ENCODE measurements around the gene PELI2.
"Not testable (repeated sequence)": the region's sequence is repeated elsewhere in the genome, so short reads cannot be mapped to it uniquely, and the experiment has no call there.

PELI2 gene

DNA sequence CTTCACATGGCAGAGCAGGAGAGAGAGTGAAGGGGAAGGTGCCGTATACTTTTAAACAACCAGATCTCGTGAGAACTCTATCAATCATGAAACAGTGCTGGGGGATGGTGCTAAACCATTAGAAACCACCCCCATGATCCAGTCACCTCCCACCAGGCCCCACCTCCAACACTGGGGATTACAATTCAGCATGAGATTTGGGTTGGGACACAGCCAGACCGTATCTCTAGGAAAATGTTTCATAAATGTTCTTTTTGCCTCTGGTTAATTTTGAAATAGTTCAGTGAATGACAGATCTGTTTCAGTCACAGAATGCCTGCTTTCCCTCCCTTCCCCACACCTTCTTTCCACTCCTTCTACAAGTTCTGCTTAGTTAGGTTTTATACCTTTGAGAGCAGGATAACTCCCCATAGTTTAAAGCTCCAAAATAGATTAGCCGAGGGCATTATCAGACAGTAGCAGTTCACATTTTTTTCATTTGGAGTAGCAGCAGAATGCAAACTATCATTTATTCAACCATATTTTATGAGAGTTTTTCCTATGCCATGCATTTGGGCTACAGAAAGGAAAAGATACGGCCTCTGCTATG, 27.1 kb downstream of the PELI2 start:
- no peak for DNase-seq

DNA sequence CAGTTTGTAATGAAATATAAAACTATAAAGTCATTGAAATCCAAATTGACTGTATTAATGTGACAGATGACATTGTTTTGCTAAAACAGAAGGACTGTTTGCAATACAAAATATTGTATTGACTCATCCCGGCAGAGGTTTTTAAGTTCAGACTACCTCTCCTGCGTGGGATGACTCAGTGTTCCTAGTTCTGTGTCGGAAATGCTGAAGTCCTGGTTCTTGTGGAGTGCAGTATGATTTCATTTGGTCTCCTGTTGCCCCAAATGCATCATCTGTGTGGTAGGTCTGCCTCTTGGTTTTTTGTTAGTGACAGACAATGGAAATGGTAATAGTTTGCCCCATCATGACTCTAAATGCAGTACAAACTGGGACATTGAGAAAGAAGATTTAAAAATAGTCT, 27.8 kb downstream of the PELI2 start:
- DNase-seq, result no peak

DNA sequence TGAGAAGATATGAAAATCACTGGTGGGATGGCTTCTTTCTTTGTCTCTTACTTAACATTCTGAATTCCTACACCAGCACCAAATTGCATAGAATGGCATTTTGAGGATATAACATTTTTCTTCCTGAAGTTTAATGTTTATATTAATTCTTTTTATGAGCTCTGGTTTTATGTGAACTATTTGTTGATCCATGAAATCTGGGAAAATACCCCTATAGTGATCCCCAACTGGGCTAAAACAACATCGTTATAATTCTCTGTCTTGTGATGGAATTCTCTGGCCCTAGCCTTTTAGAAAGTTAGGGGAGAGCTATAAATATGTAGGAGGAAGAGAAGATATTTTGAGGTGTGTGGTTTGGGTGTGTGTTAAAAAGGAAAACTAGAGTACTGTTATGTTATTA, 29.2 kb downstream of the PELI2 start:
- no peak for DNase-seq

DNA sequence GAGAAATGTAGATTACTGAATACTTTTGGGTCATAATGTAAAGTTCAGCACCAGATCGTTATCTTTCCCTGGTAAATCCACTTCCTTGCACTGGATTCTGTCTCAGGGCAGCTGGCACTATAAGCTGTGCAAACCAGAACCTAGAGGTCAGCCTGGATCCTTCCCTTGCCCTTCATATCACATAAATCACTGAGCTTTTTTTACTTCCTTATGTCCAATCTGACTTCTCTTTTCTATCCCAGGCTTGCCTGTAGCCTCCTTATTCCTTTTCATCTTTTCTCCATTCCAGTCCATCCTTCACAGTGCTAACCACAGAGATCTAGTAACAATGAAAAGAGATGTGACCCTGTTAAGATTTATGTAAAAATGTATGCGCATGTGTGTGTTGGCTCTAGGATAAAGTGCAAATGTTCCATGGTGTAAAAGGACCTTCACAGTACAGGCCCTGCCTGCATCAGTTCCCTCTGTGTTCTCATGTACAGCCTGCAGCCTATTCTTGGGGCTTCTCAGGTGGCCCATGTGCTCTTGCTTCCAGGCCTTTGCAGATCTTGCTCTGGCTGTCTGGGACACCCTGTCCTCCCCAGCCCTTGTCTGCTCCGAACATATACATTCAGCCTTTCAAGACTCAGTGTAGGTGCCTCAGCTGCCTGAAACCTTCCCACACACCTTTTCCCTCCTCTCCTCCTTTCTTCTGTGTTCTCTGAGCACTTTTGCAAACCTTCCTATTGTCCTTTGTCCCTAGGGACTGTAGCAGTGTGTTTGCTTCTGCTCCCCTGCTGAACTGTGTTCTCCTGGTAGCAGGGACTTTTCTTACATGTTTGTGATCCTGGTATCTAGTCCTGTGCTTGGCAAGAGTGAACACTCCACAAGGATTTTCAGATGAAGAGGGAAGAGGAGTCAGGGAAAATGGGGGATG, 30.0 kb downstream of the PELI2 start:
- no peak for DNase-seq

DNA sequence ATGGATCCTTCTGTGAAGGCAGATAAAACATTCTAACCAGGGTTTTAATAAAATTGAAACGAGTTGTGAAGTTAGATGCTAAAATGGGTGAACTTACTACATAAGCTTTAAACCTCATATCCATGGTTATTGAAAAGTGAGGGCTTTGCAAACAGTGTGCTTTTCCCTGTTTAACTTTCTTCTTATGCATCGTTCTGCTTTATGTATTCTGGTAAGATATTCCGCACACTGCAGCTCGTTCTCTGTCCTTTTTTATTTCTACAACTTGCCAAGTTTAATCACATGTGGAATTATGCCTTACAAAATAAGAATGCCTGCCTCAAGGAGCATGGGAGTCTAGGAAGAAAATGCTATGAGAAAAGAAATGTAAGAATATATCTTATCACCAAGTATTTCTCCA, 30.9 kb downstream of the PELI2 start:
- no peak for DNase-seq

DNA sequence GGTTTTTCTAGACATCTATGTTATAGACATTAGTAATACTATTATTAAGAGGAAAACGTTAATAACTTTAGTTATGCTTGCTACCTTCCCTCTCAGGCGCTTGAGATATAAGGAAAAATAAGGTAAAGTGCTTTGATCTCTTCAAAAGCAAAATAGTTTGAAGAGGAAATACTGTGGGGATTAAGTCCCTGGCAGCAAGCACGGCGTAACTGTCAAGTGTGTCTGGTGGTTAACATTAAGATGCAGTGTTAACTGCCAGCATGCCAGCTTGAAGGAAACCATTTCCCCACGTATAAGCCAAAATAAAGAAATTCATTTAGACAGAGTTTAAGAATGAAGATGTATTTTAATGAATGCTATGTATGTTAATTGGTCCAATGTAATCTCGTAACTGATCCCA, 31.8 kb downstream of the PELI2 start:
- DNase-seq, result no peak

DNA sequence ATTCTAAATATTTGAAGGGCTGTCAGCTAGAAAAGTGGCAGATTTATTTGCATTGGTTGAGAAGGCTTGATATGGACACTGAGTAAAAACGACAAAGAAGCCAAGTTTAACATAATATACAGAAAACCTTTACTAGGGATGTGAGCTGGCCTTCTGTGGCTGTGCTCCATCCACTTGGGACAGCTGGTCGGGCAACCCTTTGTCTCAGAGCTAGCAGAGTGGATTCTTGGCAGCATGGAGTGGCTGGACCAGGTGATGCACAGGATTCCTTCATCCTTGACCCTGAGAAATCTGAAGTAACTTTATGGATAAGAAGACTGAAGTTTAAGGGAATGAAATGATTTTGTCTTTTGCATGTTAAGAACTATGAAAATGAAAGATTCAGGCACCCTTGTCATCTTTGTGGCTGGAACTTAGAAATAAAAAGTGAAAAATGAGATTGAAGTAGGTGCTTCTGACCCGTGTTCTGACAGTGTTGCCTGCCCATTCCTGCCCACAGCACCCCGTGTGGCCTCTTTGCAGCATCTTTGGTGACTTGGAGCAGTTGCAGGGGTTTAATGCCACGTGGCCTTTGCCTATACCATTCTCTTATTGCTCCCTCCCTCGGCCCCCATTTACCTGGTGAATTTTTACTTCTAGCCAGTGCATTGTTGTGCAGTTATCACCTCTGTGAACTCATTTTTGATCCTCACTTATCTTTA, 32.6 kb downstream of the PELI2 start:
- no peak for DNase-seq

DNA sequence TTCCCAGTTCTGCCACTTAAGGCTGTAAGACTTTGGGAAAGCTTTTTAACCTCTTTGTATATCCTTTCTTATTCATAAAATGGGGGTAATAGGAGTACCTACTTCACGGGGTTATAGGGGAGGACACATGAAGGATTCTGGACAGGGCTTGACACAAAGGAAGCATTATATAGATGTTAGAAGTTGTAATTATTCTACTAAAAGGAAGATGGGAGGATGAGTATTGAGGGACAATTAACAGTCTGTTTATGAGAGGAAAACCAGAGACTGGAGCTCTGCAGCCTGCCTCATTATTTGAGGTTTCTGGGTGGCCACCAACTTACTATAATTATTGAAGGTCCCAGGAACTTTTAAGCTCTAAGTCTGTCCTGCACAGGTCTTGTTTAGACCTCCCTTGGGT, 34.0 kb downstream of the PELI2 start:
- DNase-seq, result no peak

DNA sequence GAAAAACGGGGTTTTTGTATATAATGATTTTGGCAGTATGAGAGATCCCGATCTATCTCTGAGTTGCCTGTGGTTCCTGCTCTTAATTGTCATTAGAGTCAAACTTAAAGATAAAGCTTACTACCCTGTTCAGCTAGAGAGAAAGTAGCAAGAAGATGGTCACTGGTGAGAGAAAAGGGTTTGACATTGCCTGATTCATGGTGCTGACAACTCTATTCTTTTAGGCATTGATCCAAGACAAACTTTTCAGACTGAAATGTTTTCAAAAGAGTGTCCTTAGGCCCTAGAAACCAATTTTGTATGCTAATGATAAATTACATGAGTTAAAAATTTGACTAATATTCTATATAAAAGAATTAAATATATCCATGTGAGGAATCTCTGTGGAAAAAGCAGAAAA, 35.1 kb downstream of the PELI2 start:
- DNase-seq, result no peak

DNA sequence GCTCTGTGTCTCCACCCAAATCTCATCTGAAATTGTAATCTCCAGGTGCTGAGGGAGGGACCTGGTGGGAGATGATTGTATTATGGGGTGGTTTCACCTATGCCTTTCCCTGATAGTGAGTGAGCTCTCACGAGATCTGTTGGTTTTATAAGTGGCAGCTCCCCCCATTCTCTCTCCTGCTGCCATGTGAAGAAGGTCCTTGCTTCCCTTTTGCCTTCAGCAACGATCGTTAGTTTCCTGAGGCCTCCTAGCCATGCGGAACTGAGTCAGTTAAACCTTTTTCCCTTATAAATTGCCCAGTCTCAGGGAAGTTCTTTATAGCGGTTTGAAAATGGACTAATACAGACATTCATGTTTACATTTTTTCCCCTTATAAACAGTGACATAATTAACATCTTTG, 36.1 kb downstream of the PELI2 start:
- no peak for DNase-seq

DNA sequence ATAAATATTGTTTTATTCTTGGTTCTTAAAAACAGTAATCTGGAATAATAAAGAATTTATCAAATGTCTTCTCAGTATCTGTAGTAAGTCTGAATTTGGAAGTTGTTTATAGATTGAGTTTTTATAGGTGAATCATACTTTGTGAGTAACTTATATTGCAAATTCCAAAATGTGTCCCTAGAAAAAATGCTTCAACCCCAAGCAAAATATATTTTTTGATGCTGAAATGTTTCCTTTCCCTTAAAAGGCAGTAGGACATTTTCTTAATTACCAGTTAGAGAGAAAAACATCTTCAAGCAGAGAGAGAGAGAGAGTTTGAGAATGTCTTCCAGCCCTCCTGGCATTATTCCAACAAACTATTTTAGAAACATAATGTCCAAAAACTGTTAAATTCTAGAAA, 37.9 kb downstream of the PELI2 start:
- no peak for DNase-seq

DNA sequence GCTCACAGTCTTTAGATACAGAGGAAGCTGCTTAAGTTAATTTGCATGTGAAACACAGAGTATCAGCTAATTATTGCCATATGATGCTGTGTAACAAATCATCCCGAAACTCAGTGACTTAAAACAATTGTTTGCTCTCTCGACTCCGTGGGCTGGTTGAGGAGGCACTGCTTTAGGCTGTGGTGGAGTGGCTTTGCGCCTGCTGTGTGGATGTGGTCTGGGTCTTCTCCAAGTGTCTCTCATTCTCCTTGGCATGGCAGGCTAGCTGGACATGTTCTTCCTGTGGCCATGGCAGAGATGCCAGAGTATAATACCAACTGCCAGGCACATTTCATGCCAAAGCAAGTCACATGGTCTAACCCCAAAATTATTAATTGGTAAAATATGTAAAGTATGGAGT, 40.9 kb downstream of the PELI2 start:
- no peak for DNase-seq

DNA sequence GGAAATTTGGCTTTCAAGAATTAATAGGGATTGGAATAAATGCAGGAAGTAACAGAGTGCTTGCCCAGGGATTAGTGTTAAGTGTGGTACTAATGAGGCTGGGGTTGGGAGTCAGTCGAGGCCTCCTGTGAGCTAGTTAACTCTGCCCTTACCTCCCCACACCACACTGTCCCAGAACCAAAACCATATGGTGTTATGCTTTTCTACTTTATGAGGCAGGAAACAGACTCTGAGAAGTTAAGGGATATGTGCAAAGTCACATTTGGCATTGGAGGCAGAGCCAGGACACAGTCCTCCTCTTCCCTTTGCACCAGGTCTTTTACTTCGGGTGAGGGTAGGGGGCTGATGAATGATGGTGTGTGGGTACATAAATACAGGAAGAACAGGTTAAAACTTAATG, 41.9 kb downstream of the PELI2 start:
- no peak for DNase-seq

DNA sequence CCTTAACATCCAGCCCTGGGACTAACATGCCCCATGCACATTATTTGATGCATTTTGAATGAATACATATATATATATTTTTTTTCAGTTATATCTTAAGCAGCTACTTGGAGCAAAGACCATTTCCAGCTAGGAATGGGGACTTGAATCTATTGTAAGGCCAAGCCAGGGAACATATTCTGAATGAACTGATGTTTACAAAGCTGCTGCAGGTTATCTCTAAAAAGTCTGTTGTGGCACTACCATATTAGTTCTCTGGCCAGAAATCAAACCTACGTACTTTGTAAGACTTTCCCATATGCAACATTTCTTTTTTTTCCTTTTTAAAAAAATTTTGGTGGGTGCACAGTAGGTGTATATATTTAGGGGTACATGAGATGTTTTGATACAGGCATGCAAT, 43.4 kb downstream of the PELI2 start:
- DNase-seq, result no peak

DNA sequence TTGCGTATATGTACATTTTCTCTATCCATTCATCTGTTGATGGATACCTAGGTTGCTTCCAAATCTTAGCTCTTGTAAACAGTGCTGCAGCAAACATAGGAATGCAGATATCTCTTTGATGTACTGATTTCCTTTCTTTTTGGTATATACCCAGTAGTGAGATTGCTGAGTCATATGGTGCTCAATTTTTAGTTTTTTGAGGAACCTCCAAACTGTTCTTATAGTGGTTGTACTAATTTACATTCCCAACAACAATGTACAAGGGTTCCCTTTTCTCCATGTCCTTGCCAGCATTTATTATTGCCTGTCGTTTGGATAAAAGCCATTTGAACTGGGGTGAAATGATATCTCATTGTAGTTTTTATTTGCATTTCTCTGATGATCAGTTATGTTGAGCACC, 44.3 kb downstream of the PELI2 start:
- no peak for DNase-seq

DNA sequence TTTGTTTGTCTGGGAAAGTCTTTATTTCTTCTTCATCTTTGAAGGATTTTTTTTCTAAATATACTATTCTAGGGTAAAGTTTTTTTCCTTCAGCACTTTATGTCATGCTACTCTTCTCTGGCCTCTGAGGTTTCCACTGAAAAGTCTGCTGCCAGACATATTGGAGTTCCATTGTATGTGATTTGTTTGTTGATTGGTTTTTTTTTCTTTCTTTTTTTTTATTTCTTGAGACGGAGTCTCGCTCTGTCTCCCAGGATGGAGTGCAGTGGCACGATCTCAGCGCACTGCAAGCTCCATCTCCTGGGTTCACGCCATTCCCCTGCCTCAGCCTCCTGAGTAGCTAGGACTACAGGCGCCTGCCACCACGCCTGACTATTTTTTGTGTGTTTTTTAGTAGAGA, 48.4 kb downstream of the PELI2 start:
- DNase-seq, result not testable (repeated sequence)

DNA sequence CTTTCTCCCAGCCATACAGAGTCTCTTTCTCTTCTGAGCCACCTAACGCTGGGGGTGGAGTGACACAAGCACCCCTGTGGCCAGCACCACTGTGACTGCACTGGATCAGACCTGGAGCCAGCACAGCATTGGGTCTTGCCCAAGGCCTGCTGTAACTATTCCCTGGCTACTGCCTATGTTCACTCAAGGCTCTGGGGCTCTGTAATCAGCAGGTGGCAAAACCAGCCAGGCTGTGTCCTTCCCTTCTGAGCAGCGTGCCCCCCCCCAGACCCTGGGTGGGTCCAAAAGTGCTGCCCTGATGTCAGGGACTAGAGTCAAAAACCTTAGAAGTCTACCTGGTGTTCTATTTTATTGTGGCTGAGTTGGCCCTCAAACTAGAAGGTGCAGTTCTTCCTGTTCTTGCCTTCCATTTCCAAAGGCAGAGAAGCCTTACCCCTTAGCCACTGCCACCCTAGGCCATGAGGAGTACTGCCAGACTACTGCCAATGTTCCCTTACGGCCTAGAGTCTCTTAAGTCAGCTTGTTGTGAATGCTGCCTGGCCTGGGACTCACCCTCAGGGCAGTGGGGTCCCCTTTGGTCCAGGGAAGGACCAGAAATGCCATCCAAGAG, 49.9 kb downstream of the PELI2 start:
- DNase-seq, result no peak

DNA sequence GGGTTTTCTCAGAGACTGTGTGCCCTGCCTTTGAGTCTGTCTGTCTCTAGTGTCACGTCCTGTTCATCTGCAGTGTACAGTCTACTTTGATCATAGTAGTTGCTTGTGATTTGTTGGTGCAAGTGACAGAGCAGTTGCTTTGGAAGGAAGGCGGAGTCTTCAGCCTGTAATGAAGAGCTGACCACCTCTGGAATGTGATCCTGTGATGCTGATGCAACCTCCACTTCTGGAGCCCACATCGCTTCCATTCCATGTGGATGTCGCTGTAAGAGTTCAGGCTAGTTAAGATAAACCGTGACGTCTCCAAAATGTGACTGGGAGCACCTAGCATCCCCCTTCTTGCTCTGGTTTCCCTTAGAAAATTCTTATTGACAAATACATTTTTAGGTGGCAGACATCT, 51.8 kb downstream of the PELI2 start:
- no peak for DNase-seq

DNA sequence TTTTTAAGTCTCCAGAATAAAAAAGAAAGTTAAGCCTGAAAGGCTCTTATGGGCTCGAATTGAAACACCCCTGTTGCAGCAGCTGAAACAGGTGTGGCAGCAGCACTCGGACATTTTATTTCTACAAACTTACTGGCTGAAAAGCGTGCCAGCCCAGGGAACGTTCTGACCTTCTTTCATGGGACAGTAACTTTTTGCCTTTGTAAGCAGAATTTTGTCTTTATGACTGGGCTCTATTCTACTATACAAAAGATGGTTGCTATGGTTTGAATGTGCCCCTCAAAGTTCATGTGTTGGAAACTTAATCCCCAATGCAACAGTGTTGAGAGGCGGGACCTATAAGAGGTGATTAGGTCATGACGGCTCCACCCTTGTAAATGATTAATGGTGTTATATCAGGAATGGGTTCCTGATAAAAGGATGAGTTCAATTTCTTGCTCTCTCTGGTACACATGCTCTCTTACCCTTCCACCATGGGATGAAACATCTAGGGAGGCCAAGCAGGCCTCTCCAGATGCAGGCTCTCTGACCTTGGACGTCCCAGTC, 52.7 kb downstream of the PELI2 start:
- no peak for DNase-seq

DNA sequence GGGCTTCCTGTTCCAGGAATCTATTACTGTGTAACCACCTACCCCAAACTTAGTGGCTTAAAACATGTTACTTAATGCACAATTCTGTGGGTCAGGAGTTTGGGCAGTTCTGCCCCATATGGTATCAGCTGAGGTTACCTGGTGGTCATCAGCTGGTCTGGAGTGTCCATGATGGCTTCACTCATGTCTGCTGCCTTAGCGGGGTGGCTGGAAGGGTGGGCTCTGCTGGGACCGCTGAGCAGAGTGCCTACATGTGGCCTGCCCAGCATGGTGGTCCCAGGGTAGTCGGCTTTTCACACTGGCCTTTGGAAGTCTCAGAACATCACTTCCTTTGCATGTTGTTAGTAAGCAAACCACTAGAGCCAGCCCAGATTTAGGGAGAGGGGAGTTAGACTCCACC, 53.9 kb downstream of the PELI2 start:
- DNase-seq, result no peak

DNA sequence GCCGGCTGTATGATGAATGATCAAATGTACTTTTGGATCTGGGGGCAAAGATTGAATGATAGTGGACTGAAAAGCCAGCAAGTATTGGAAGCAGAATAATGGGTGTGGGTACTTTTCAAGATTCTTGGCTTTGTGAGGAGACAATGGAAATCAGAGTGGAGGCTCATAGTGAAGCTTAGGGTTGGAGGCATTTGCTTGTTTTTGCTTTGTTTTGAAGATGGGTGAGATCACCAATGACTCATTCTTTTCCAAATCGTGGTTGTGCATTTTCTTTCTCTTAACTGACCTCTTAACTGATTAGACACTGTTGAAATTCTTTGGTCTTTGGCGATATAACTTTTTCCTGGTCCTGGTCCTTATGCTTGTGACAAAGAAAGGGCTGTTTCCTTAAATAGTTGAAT, 54.4 kb downstream of the PELI2 start:
- DNase-seq, result no peak

DNA sequence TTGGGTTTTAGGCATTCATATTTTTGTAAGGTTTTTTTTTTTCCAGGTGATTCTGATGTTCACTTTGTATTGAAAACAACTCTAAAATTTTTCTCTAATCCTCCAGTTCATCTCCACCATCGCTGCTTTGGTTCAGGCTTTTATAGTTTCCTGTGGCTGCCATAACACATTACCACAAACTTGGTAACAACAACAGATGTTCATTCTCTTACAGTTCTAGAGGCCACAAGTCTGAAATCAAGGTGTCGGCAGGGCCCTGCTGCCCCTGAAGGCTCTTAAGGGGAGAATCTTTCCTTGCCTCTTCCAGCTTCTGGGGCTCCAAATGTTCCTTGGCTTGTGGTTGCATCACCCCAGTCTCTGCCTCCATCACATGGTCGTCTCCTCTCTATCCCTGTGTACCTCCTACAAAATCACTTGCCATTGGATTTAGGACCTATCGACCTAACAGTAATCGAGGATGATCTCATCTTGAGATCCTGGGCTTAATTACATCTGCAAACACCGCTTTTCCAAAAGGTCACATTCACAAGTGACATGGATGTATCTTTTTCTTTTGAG, 55.2 kb downstream of the PELI2 start:
- no peak for DNase-seq

DNA sequence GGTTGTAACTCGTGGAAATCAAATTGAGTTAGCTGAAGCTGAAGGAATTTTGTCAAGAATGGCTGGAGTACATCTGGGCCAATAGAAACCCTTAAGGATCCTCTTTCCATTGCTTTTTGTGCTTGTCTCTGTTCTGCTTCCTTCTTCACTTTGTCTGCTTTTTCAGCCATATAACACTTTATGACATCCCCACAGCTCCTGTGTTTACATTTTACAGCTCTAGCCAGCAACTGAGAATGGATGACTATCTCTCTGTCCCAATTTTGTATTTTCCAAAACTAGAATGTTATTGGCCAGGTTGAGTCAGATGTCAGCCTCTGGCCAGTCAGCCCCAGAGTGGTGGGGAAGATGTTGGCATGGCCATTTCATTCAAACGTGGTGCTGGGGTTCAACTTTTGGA, 57.6 kb downstream of the PELI2 start:
- no peak for DNase-seq
